NCI-H1930 (cell line): Measurements from ENCODE around the gene SULT1E1.
"Not testable (repeated sequence)": the region's sequence is repeated elsewhere in the genome, so short reads cannot be mapped to it uniquely, and the experiment has no call there.

Source experiments
- DNase-seq, 2 experiments: peaks; one replicate each; lab custom pipeline; 2025; lab: John Stamatoyannopoulos, UW

Gene SULT1E1

DNA sequence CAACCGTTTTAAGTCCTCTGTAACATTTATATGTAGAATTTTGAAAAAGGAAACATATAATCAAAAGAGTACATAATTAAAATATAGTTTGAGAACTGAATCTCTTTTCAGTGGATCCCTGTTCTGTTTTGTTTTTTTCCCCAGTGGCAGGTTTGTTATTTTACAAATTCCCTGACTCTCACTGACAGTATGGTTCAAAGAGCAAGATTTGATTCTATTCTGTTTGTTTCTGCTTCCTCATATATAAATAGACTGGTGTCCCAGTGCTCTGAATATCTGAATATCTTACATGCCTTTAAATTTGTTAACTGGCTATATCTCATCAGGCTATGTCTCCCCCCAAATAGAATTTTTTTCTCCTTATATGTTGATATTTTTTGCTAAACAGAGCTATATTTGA, 16.6 kb downstream of the SULT1E1 start:
- DNase-seq = no peak

GRCh38 chr4:69838977-69839376, 21.0 kb downstream of the SULT1E1 start:
- DNase-seq = no peak

DNA sequence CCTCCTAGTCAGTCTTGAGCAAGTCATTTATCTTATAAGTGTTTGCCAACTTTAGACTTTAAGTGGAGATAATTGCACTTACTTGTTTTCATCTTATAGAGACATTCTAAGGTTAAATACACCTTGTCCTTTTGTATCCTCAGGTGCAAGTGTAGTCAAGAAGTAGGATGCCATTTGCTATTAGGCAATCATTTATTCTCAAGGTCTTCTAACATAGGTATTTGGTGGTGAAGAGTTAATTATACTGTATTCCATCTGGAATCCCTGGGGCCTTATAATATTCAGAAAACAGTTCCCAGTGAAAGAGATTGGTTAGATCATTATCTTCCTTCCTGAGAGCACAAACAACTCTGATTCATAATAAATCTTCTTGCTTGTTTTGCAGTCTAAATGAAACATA, 23.7 kb downstream of the SULT1E1 start:
- DNase-seq = no peak

DNA sequence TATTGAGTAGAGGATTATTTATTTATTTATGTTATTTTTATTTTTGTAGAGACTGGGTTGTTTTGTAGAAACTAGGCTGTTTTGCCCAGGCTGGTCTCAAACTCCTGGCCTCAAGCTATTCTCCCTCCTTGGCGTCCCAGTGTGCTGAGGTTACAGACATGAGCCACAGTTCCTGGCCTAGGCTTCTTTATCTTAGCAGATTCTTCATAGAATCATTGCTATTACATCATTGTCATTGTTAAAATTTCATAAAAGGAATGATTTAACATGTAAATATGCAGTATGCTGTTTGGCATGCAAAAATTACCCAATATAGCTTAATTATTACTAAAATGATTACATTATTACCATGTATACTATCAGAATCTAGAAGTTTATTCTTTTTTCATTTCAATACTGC, 24.2 kb downstream of the SULT1E1 start:
- DNase-seq = no peak

- no peak for DNase-seq
These were observed 26.7 kb downstream of the SULT1E1 start for GRCh38 chr4:69833251-69833650.

DNA sequence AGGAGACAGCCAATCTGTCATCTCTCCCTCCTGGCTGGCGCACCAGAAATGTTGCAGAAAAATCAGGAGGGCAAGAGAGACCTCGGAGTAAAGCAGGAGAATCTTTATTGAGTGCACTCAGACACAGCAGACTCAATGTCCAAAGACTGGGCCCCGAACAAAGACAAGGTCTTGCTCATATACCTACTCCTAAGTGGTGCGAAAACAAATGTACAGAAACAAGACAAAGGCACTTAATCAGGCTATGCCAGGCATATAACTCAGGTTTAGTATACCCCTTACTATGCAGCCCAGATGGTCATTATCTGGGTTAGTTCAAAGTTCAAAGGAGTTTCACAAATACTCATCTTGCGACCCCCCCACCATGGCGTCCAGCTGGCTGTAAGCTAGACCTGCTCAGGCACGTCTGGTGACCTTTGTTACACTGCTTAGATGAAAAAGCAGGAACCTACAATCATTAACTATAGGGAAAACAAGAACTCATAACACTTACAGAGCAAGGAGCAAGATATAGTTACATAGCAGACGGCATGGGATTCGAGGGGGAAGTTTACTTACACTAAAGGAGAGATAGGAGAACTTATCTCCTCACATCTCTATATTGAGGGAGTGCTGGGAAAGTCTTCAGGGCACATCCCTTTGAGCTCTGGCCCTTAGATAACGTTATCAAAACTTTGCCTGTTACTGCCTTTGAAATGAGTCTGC, 27.5 kb downstream of the SULT1E1 start:
- no peak for DNase-seq

- no peak for DNase-seq
These were observed 28.2 kb downstream of the SULT1E1 start for GRCh38 chr4:69831646-69832325.

GRCh38 chr4:69831270-69831627, 28.7 kb downstream of the SULT1E1 start:
- no peak for DNase-seq

DNA sequence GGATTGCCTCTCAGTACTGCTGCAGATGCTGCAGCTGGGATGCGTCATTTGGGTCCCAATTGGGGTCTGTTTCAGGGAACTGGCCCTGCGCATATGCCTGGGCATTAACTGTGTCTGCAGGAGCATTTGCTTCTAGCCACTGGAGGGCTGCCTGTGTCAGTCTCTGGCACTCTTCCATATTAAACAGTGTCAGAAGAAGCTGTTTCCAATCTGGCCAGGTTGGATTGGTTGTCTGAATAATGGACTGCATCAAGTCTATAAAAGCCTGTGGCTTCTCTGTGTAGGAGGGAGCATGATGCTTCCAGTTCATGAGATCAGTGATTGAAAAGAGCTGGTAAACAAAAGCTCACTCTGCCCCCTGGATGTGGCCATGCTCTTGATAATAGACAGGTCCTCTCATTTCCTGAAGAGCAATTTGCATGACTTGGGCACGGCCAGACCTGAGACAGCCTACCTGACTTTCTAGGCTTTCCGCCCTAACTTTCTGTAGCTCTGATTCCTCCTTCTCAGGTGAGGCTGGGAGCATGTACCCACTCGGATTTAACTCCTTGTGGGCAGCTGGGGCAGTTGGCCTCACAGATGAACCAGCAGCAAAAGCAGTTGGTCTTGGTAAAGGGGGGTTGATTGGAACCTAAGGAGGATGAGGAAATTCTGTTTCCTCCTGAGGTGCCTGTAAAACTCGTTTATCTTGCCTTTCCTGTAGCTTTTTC, 29.2 kb downstream of the SULT1E1 start:
- no peak for DNase-seq

DNA sequence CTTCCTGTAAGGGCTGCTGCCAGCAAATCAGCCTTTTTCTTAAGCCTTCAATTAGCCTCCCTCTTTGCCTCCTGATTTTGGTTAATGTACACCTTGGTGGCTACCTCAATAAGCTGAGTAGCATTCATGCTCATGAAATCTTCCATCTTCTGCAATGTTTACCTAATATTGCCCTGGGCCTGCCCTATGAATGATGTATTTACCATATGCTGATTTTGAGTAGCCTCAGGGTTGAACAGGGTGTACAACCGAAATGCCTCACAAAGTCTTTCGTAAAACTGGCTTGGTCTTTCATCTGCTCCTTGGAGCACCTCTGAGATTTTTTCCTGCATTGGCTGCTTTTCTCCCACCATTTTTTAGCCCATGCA, 29.8 kb downstream of the SULT1E1 start:
- no peak for DNase-seq

- no peak for DNase-seq
These were observed 30.3 kb downstream of the SULT1E1 start for GRCh38 chr4:69829678-69830077.

- no peak for DNase-seq
These were observed 31.1 kb downstream of the SULT1E1 start for GRCh38 chr4:69828828-69829227.

DNA sequence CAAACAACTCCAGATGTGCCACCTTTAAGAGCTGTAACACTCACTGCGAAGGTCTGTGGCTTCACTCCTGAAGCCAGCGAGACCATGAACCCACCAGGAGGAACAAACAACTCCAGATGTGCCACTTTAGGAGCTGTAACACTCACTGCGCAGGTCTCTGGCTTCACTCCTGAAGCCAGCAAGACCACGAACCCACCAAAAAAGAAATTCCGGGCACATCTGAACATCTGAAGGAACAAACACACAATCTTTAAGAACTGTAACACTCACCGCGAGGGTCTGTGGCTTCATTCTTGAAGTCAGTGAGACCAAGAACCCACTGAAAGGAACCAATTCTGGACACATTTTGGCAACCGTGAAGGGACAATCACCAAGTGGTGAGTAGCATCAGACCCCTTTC, 34.9 kb downstream of the SULT1E1 start:
- not testable (repeated sequence) for DNase-seq

GRCh38 chr4:69823481-69824186, 36.3 kb downstream of the SULT1E1 start:
- no peak for DNase-seq

DNA sequence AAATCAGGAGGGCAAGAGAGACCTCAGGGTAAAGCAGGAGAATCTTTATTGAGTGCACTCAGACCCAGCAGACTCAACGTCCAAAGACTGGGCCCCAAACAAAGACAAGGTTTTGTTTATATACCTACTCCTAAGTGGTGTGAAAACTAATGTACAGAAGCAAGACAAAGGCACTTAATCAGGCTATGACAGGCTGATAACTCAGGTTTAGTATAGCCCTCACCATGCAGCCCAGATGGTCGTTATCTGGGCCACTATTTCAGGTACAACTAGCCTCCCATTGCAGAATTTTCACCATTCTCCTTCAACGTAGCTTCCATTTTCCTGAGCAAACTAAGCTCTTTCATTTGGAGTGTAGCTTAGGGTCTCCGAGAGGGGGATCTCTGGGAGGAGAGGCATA, 36.9 kb downstream of the SULT1E1 start:
- no peak for DNase-seq

DNA sequence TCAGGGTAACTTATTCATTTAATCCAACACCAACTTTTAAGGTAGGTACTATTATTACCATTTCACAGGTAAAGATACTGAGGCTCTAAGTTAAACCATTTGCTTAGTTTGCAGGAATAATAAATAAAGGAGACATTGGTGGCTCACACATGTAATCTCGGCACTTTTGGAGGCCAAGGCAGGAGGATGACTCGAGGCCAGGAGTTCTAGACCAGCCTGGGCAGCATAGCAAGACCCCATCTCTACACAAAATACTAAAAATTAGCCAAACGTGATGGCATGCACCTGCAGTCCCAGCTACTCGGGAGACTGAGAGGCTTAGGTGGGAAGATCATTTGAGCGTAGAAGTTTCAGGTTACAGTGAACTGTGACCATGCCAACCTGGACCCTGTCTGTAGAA, 37.7 kb downstream of the SULT1E1 start:
- DNase-seq = no peak

- no peak for DNase-seq
These were observed 41.8 kb downstream of the SULT1E1 start for GRCh38 chr4:69818060-69818639.

GRCh38 chr4:69816236-69816635, 43.7 kb downstream of the SULT1E1 start:
- no peak for DNase-seq

DNA sequence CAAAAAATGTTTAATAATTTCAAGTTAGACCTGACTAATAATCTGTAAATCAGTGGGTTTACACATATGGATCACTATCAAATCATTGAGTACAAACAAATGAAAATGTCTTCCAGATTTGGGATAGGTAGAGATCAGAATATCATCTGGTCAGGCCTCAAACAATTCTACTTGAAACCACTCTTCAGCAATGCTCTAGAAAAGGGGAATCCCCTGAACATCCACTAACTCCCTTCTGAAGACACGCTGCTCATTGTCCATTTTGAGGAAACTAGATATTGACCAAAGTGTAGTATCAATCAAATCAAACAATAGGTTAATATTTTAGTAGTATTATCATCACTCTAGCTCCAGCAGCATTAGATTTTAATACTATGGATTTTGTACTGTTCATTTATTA, 46.3 kb downstream of the SULT1E1 start:
- no peak for DNase-seq

DNA sequence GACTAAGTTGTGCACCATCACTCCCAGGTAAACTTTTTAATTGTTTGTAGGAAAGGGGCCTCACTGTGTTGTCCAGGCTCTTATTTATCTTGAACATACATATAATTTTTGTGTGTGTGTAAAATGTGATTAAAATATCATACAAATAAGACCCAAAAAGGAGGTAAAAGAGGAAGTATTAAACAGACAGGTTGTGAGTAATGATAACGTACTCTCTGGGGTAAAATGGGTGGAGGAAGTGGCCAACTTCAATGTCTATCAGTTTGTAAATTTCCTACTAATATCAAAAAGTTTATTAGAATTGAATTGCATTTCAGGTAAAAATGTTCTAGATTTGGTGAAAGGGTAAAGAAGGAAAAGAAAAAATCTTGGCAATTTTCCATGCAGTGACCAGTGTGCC, 48.8 kb downstream of the SULT1E1 start:
- DNase-seq = no peak

DNA sequence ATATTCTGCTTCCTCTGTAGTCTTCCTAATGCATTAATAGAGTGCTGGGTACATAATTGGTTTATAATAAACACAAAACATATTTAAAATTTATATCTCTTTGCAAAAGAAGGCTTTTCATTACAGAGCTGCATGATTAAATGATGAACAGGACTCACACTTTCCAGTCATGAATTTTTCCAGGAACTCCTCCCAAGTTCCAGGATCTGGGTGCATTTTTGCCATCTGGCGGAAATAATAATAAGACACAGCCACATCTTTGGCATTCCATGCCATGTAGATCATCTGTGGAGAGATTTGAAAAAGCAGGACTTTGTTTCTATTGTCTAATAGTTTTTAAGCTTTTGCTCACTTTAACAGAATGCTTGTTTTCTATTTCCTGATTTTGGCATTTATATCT, 59.3 kb downstream of the SULT1E1 start:
- no peak for DNase-seq

DNA sequence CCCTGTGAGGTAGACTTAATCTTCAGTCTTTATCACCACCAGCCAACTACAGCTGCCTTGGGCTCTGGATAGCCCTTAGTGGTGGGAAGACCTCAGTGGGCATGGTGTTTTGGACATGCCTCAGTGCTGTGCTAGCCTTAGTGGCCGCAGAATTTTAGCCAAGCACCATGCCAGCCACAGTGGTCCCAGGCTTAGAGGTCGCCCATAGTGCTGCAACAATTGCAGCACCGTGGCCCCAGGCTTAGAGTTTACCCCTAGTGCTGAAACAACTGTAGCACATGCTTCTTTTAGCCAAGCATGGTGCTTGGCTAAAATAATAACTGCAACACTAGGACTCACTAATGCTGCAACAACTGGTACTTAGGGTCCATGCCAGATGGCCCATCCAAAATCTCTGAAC, 60.6 kb downstream of the SULT1E1 start:
- no peak for DNase-seq
